Stomach (tissue), 9 donors: Measurements from ENCODE around the gene CEP89. TPM values are rescaled to one million over a fixed set of nuclear protein-coding genes. Genes with fewer than 3 reads are reported as not detected.

Source experiments
- DNase-seq, 2 donors: peaks; one replicate each; pipeline versions ENCODE4 v3.0.0 to v3.0.0-alpha.2; 2013 to 2019
- H3K27ac ChIP-seq, 5 donors: fragments of 200-600 bp in 4 of 5; sonication (generic) in 4 of 5; one replicate each; pipeline ENCODE4 v1.5.1; 2013 to 2019; ENCODE audit warnings: mild to moderate bottlenecking in 1 of 5, moderate library complexity in 1 of 5
- H3K27me3 ChIP-seq, 3 donors: fragments of 200-600 bp; sonication (generic); one replicate each; pipeline ENCODE4 v1.5.1; 2017 to 2019; ENCODE audit warnings: mixed run types in 1 of 3
- H3K36me3 ChIP-seq, 4 donors: fragments of 200-600 bp; sonication (generic); 1 replicate in 3 of 4; 2 replicates in 1 of 4; pipeline ENCODE4 v1.5.1; 2016 to 2019
- H3K4me1 ChIP-seq, 4 donors: fragments of 200-600 bp; sonication (generic); one replicate each; pipeline ENCODE4 v1.5.1; 2016 to 2019
- H3K4me3 ChIP-seq, 4 donors: fragments of 200-600 bp; sonication (generic) in 3 of 4; one replicate each; pipeline ENCODE4 v1.5.1; 2016 to 2019; ENCODE audit warnings: mild to moderate bottlenecking in 1 of 4
- H3K9me3 ChIP-seq, 4 donors: fragments of 200-600 bp; sonication (generic); one replicate each; pipeline ENCODE4 v1.5.1; 2016 to 2019
- CTCF ChIP-seq, 7 experiments: fragments of 450-650 bp in 4 of 7; fragments of 200-600 bp in 3 of 7; sonication (generic) in 3 of 7; IDR thresholded peaks; one replicate each; pipeline ENCODE4 v1.5.1; 2016 to 2019; ENCODE audit warnings: antibody characterized with exemption in 7 of 7, control low read depth in 2 of 7, mild to moderate bottlenecking in 1 of 7
- EP300 ChIP-seq: sonication (generic); formaldehyde crosslinking; IDR thresholded peaks from one replicate; pipeline ENCODE4 v1.6.1; 2017; ENCODE audit warnings: antibody characterized with exemption
- POLR2A ChIP-seq, 4 donors: fragments of 450-650 bp; IDR thresholded peaks; one replicate each; pipeline ENCODE4 v1.6.1; 2016; ENCODE audit warnings: antibody characterized with exemption in 4 of 4, control low read depth in 2 of 4, mild to moderate bottlenecking in 1 of 4, moderate library complexity in 1 of 4
- POLR2AphosphoS5 ChIP-seq, 3 donors: sonication (generic); formaldehyde crosslinking; IDR thresholded peaks; one replicate each; pipeline ENCODE4 v1.6.1; 2016; ENCODE audit warnings: antibody characterized with exemption in 3 of 3
- WGBS, 5 donors: extraction: QIAGEN DNeasy Blood & Tissue Kit in 3 of 5; methylation state at CpG; one replicate each; pipeline versions ENCODE4 v1.1.5 to v1.1.7; 2013 to 2018; 5-methylcytosine and 5-hydroxymethylcytosine counted together
- intact Hi-C: fragments of 100-400 bp; cut with DNase I; formaldehyde crosslinking; loops from one replicate; pipeline ENCODE4 v1.15.1; 2023; ENCODE audit warnings: low total_unique reads
- polyA plus RNA-seq, 3 donors: library from polyadenylated mRNA; stranded (reverse); fragments of 200-250 nt; gene quantifications; one replicate each; pipeline ENCODE4 v1.2.3, GENCODE V29; 2013
- total RNA-seq, 5 donors: library from RNA; depleted of rRNA; stranded (reverse); fragments of >200 nt; gene quantifications; one replicate each; pipeline versions ENCODE4 v1.1.0 to v1.2.3, GENCODE V29; 2014 to 2016
- donor health status: healthy with polysubstance abuse.
- donor health status: Bipolar disorder and iron deficiency.
- donor health status: healthy.

The CEP89 gene
- total and polyA plus RNA-seq, 8 donors = 3.1 to 15.1 (median 7.4) TPM

- Histone ChIP-seq H3K36me3 (no peaks in the 10 kb centered on the region), H3K4me1 (no peaks in the 10 kb centered on the region), H3K27me3 (no peaks in the 10 kb centered on the region), H3K9me3 (no peaks in the 10 kb centered on the region), H3K4me3 (no peak overlapping the region), H3K27ac (no peak overlapping the region)
- no peak for DNase-seq
- intact Hi-C loops = no loop called here
- 88 to 91% (median 91%) methylated on average over 5 of the region's 5 CpGs for WGBS, 5 donors
- no peak for TF ChIP-seq POLR2AphosphoS5 (IDR thresholded peaks at IDR 0.05)
- no peak for TF ChIP-seq POLR2A (IDR thresholded peaks at IDR 0.05)
- no peak for TF ChIP-seq EP300
- no peak for TF ChIP-seq CTCF (IDR thresholded peaks at IDR 0.05)
These were observed 140.1 kb downstream of the CEP89 start for GRCh38 chr19:32831611-32832010.

GRCh38 chr19:32830231-32831014 is 141.3 kb downstream of the CEP89 start:
- TF ChIP-seq CTCF (IDR thresholded peaks at IDR 0.05) (no peak), POLR2A (IDR thresholded peaks at IDR 0.05) (no peak), POLR2AphosphoS5 (IDR thresholded peaks at IDR 0.05) (no peak), EP300 (no peak)
- Histone ChIP-seq H3K27me3 (no peaks in the 10 kb centered on the region), H3K27ac (no peak overlapping the region), H3K9me3 (no peaks in the 10 kb centered on the region), H3K4me3 (no peak overlapping the region), H3K4me1 (no peaks in the 10 kb centered on the region), H3K36me3 (no peaks in the 10 kb centered on the region)
- WGBS, 5 donors = 88 to 92% (median 91%) methylated on average over 8 of the region's 8 CpGs
- intact Hi-C loops = no loop called here
- no peak for DNase-seq

- intact Hi-C loops = no loop called here
- TF ChIP-seq POLR2AphosphoS5 (IDR thresholded peaks at IDR 0.05) (no peak), CTCF (IDR thresholded peaks at IDR 0.05) (no peak), EP300 (no peak), POLR2A (IDR thresholded peaks at IDR 0.05) (no peak)
- H3K9me3 ChIP-seq = no peaks in the 10 kb centered on the region
- H3K36me3 ChIP-seq = no peaks in the 10 kb centered on the region
- peaks cover 0 to 9% (median 0%) of the 10 kb centered on the region in 3 donors for H3K27me3 ChIP-seq
- no peak overlapping the region for H3K27ac ChIP-seq
- H3K4me3 ChIP-seq = no peak overlapping the region
- DNase-seq = no peak
- WGBS, 5 donors = 88 to 95% (median 89%) methylated on average over 10 of the region's 10 CpGs
- no peaks in the 10 kb centered on the region for H3K4me1 ChIP-seq
These were observed 142.3 kb downstream of the CEP89 start for GRCh38 chr19:32829345-32829896.

GRCh38 chr19:32828643-32829344 is 143.0 kb downstream of the CEP89 start:
- Histone ChIP-seq H3K4me1 (no peaks in the 10 kb centered on the region), H3K27ac (no peak overlapping the region), H3K4me3 (no peak overlapping the region), H3K27me3 (peaks cover 0 to 15% (median 0%) of the 10 kb centered on the region in 3 donors), H3K36me3 (no peaks in the 10 kb centered on the region), H3K9me3 (no peaks in the 10 kb centered on the region)
- DNase-seq = no peak
- intact Hi-C loops = no loop called here
- TF ChIP-seq POLR2A (IDR thresholded peaks at IDR 0.05) (no peak), POLR2AphosphoS5 (IDR thresholded peaks at IDR 0.05) (no peak), CTCF (IDR thresholded peaks at IDR 0.05) (no peak), EP300 (no peak)
- WGBS, 5 donors = 83 to 88% (median 87%) methylated on average over 15 of the region's 15 CpGs
